GM18505 (cell line): Measurements from ENCODE around the gene RAMACL.

Experiments
- ATAC-seq: cut with Tn5 transposase; IDR thresholded peaks from one replicate; pipeline ENCODE4 v1.9.1; 2021; ENCODE audit not compliant: unreplicated experiment
- POLR2A ChIP-seq: IDR thresholded peaks from 4 replicates; pipeline ENCODE4 v1.6.1; 2011; ENCODE audit warnings: borderline replicate concordance; ENCODE audit not compliant: insufficient read depth, insufficient read length; ENCODE audit errors: extremely low read depth

The RAMACL gene

GRCh38 chr6:166566026-166567011 lies 20.2 kb downstream of the RAMACL start:
- TF ChIP-seq POLR2A: no peak
- ATAC-seq: no peak

- TF ChIP-seq POLR2A: no peak
- no peak for ATAC-seq
These were observed 21.2 kb downstream of the RAMACL start for GRCh38 chr6:166565084-166565967.

GRCh38 chr6:166563805-166564204 lies 22.7 kb downstream of the RAMACL start:
- no peak for ATAC-seq
- no peak for TF ChIP-seq POLR2A

DNA sequence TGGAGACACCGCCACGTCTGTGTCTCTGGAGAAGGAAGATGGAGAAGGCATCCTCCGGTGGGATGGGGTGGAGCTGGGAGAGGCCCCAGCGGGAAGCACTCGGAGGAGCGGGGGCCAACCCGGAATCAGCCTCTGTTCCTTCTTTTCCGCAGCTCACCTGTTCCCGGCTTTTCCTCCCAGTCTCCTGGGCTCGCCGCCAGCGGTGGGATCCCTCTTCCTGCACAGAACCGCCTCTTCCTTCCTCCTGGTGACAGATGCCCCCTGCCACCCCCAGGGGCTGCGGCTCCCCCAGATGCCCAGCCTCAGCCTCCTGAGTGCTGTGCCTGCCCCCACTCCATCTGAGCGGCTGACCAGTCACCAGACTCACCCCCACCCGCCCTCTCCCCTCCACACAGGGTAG lies 23.3 kb downstream of the RAMACL start:
- TF ChIP-seq POLR2A: no peak
- ATAC-seq: no peak

GRCh38 chr6:166562726-166563125 lies 23.8 kb downstream of the RAMACL start:
- no peak for TF ChIP-seq POLR2A
- no peak for ATAC-seq

DNA sequence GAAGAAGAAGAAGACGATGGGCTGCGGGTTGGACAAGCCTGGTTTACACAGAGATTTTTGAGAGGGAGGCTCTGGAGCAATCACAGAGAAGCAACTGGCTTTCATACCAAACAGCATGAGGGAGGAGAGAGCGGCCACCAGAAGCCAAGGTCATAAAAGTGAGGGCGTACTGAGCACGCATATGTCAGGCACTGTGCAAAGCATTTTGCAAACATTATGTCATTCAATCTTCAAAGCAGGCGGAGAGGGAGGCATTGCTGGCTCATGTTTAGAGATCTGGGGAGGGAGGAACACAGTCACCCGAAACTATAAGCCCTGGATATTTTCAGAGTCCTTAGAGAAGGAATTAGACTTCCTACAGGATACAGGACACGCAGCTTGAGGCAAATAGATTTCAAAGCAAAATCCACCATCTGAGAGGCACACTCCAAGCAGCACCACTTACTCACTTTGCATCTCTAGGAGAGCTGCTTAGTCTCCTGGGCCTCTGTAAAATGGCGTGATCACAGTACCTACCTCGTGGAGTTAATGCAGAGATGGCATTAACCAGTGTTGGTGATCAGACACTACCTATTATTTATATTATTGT lies 24.6 kb downstream of the RAMACL start:
- no peak for ATAC-seq
- TF ChIP-seq POLR2A: no peak

DNA sequence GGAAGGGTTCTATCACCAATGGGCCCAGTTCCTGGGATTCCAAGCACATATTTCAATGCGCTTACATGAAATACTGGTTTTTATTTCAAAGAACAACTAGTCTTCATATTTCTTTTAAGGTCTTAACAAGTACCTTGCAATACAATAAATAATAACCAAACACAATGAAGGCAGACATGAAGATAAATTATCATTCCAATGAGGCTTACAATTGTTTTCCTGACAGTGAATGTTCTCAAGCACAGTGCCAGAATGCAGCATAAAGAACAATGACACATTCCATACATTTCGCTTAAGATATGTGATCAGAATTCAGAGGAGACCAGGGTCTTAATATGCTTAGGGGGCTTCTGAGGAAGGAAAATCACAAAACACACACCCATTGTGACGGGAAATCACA lies 26.3 kb downstream of the RAMACL start:
- ATAC-seq: no peak
- TF ChIP-seq POLR2A: no peak

- ATAC-seq: no peak
- TF ChIP-seq POLR2A: no peak
These were observed 26.8 kb downstream of the RAMACL start for GRCh38 chr6:166559662-166560061.

DNA sequence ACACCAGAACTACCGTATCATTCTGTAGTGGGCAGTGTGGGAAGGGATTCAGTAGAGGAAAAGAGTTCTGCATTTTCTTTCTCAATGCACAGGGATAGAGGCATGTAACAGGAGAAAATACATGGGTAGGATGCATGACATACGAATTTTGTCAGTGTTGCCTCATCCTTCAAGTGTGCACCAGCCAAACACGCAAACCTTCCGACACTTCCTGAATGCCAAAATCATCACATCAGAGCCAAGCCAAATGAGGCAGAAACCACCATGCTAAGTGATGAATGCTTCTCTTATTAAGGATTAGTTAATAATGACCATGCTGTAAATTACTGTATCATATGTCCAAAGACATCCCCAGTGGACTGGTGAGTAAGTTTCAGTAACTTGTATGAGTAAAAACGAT lies 27.3 kb downstream of the RAMACL start:
- TF ChIP-seq POLR2A: no peak
- no peak for ATAC-seq

GRCh38 chr6:166558156-166559005 lies 28.1 kb downstream of the RAMACL start:
- TF ChIP-seq POLR2A: no peak
- no peak for ATAC-seq

- ATAC-seq: no peak
- no peak for TF ChIP-seq POLR2A
These were observed 29.6 kb downstream of the RAMACL start for GRCh38 chr6:166556863-166557322.

- ATAC-seq: no peak
- no peak for TF ChIP-seq POLR2A
These were observed 30.1 kb downstream of the RAMACL start for GRCh38 chr6:166556336-166556735.
